HCT116 (cell line): ENCODE measurements around the gene ZNF287. TPM values are rescaled to one million over a fixed set of nuclear protein-coding genes. Genes with fewer than 3 reads are reported as not detected.

ENCODE experiments used
- ATAC-seq: fragments of 200-7000 bp; cut with Tn5 transposase; 2 replicates; pipeline ENCODE4 v1.9.1; 2020; ENCODE audit warnings: mild to moderate bottlenecking, moderate library complexity
- BruUV-seq: library from RNA; stranded (reverse); fragments of 400-500 nt; replicated peaks from 2 replicates; lab custom pipeline; 2021; lab: Mats Ljungman, UMichigan
- CTCF ChIA-PET: fragments of 300-600 bp; sonication (Branson Sonifier 250); formaldehyde crosslinking; loops from one replicate; lab custom pipeline; 2021; ENCODE audit warnings: antibody characterized with exemption; lab: Charles Lee
- POLR2A ChIA-PET: fragments of 300-600, 350-600 bp; sonication (Branson Sonifier 250); formaldehyde crosslinking; loops from one replicate; lab custom pipeline; 2021; ENCODE audit warnings: antibody characterized with exemption; lab: Charles Lee
- RAD21 ChIA-PET, 2 experiments: fragments of 300-600 bp; sonication (Branson Sonifier 250); formaldehyde crosslinking; loops; one replicate each; lab custom pipeline; 2023; ENCODE audit warnings: low total read pairs in 2 of 2; ENCODE audit not compliant: uncharacterized antibody in 2 of 2, unreplicated experiment in 2 of 2, low non-redundant PET in 1 of 2; lab: Charles Lee
- DNase-seq: peaks from one replicate; pipeline ENCODE4 v3.0.0-alpha.2; 2010; ENCODE audit warnings: low read depth, low spot score
- H2AFZ ChIP-seq: fragments of 200-600 bp; shearing (Covaris generic), sonication (generic); 2 replicates; pipeline ENCODE4 v1.6.1; 2017; ENCODE audit warnings: low read depth, mixed run types, mixed read lengths, antibody characterized with exemption, low read length; ENCODE audit not compliant: poor library complexity, severe bottlenecking
- H3K27ac ChIP-seq: 2 replicates; pipeline ENCODE4 v1.5.1; 2012; ENCODE audit warnings: low read depth, low read length
- H3K27me3 ChIP-seq: fragments of 200-600 bp; sonication (generic); 2 replicates; pipeline ENCODE4 v1.6.1; 2016; ENCODE audit warnings: mixed run types, low read length, mixed read lengths; ENCODE audit not compliant: insufficient read depth
- H3K36me3 ChIP-seq, 2 experiments: fragments of 200-500 bp in 1 of 2; fragments of 200-600 bp in 1 of 2; sonication (Bioruptor generic) in 1 of 2; sonication (generic) in 1 of 2; 2 replicates each; pipeline versions ENCODE4 v1.5.1 to v1.6.1; 2014 to 2016; ENCODE audit warnings: low read length in 2 of 2, inconsistent platforms in 1 of 2, mixed read lengths in 1 of 2, mixed run types in 1 of 2; ENCODE audit not compliant: insufficient read depth in 2 of 2, control insufficient read depth in 1 of 2
- H3K4me1 ChIP-seq, 2 experiments: fragments of 200-600 bp in 1 of 2; sonication (generic) in 1 of 2; 2 replicates each; pipeline versions ENCODE4 v1.5.1 to v1.6.1; 2012 to 2017; ENCODE audit warnings: low read length in 2 of 2, inconsistent platforms in 1 of 2, mild to moderate bottlenecking in 1 of 2, mixed read lengths in 1 of 2, mixed run types in 1 of 2, moderate library complexity in 1 of 2; ENCODE audit not compliant: insufficient read depth in 2 of 2, control insufficient read depth in 1 of 2
- H3K4me2 ChIP-seq: fragments of 200-600 bp; sonication (generic); 2 replicates; pipeline ENCODE4 v1.6.1; 2017; ENCODE audit warnings: mixed run types, low read length, mixed read lengths
- H3K4me3 ChIP-seq, 2 experiments: fragments of 200-600 bp in 1 of 2; sonication (generic) in 1 of 2; replicated peaks in 1 of 2; 2 replicates each; pipeline ENCODE4 v1.5.1; 2011 to 2016; ENCODE audit warnings: low read length in 2 of 2, control low read depth in 1 of 2, low read depth in 1 of 2, mild to moderate bottlenecking in 1 of 2, mixed read lengths in 1 of 2, mixed run types in 1 of 2
- H3K79me2 ChIP-seq: fragments of 200-600 bp; sonication (generic); 2 replicates; pipeline ENCODE4 v1.6.1; 2017; ENCODE audit warnings: mild to moderate bottlenecking, mixed run types, low read length, moderate library complexity, mixed read lengths; ENCODE audit not compliant: insufficient read depth
- H3K9ac ChIP-seq: fragments of 200-600 bp; sonication (generic); 2 replicates; pipeline ENCODE4 v1.6.1; 2016; ENCODE audit warnings: low read length, mixed read lengths
- H3K9me2 ChIP-seq: fragments of 200-600 bp; sonication (generic), shearing (Covaris generic); 2 replicates; pipeline ENCODE4 v1.6.1; 2017; ENCODE audit warnings: mixed run types, mild to moderate bottlenecking, moderate library complexity; ENCODE audit not compliant: insufficient read depth
- H3K9me3 ChIP-seq, 2 experiments: fragments of 200-500 bp in 1 of 2; fragments of 200-600 bp in 1 of 2; sonication (Bioruptor generic) in 1 of 2; sonication (generic) in 1 of 2; 2 replicates each; pipeline ENCODE4 v1.6.1; 2014 to 2017; ENCODE audit warnings: low read length in 2 of 2, mixed read lengths in 2 of 2, inconsistent platforms in 1 of 2, low read depth in 1 of 2, mild to moderate bottlenecking in 1 of 2, mixed run types in 1 of 2, moderate library complexity in 1 of 2; ENCODE audit not compliant: control insufficient read depth in 1 of 2, insufficient read depth in 1 of 2
- H4K20me1 ChIP-seq: fragments of 200-600 bp; sonication (generic), shearing (Covaris generic); 2 replicates; pipeline ENCODE4 v1.6.1; 2017; ENCODE audit warnings: mixed run types, mild to moderate bottlenecking, moderate library complexity; ENCODE audit not compliant: insufficient read depth
- REST ChIP-seq: IDR thresholded peaks from 2 replicates; pipeline ENCODE4 v1.6.1; 2012; ENCODE audit warnings: low read depth
- YY1 ChIP-seq: IDR thresholded peaks from 2 replicates; pipeline ENCODE4 v1.6.1; 2011; ENCODE audit warnings: low read length, low read depth, moderate library complexity, mild to moderate bottlenecking; ENCODE audit not compliant: insufficient replicate concordance; ENCODE audit errors: extremely low read depth
- intact Hi-C: fragments of 100-400 bp; cut with micrococcal nuclease; formaldehyde crosslinking; loops from 2 replicates; pipeline ENCODE4 v1.10.0; 2022
- total RNA-seq: library from RNA; stranded (reverse); gene quantifications from one replicate; pipeline ENCODE4 v1.2.1, GENCODE V29; 2021; ENCODE audit not compliant: unreplicated experiment

Gene ZNF287
- total RNA-seq, 1 experiment from 2014 or later, result not detected

GRCh38 chr17:16593356-16594102, 24.5 kb upstream of the ZNF287 start:
- no TSS peak for BruUV-seq

More at GRCh38 chr17:16593356-16594102, 24.5 kb upstream of the ZNF287 start:
- Histone ChIP-seq H3K9ac (no peak overlapping the region), H3K4me3 (no peak overlapping the region), H3K9me3 (peaks cover 7 to 8% of the 10 kb centered on the region in 2 experiments; a peak in 3 of 4 replicates), H2AFZ (no peak overlapping the region), H3K36me3 (no peaks in the 10 kb centered on the region), H3K9me2 (no peaks in the 10 kb centered on the region), H4K20me1 (no peaks in the 10 kb centered on the region), H3K27ac (no peak overlapping the region), H3K4me2 (no peak overlapping the region), H3K27me3 (no peaks in the 10 kb centered on the region), H3K4me1 (peaks cover 0 to 2% of the 10 kb centered on the region in 2 experiments; a peak in 1 of 4 replicates), H3K79me2 (no peaks in the 10 kb centered on the region)
- CTCF ChIA-PET, result no interaction called here
- DNase-seq (no peak), ATAC-seq (no peak)
- POLR2A ChIA-PET, result no interaction called here
- RAD21 ChIA-PET, result no interaction called here
- intact Hi-C loops, result no loop called here
- no peak for TF ChIP-seq REST
- TF ChIP-seq YY1, result no peak
